Measurements from ENCODE around the gene NIBAN1.
A peak's percentile ranks its signal among the peaks of the same experiment; 100 is the strongest.

Gene NIBAN1

GRCh38 chr1:184951788-184952187 lies 22.5 kb downstream of the NIBAN1 start:
- H3K4me3 ChIP-seq (ENCODE audit: low read depth, low read length), result no peak overlapping the region
- TF ChIP-seq, protein P1, sequence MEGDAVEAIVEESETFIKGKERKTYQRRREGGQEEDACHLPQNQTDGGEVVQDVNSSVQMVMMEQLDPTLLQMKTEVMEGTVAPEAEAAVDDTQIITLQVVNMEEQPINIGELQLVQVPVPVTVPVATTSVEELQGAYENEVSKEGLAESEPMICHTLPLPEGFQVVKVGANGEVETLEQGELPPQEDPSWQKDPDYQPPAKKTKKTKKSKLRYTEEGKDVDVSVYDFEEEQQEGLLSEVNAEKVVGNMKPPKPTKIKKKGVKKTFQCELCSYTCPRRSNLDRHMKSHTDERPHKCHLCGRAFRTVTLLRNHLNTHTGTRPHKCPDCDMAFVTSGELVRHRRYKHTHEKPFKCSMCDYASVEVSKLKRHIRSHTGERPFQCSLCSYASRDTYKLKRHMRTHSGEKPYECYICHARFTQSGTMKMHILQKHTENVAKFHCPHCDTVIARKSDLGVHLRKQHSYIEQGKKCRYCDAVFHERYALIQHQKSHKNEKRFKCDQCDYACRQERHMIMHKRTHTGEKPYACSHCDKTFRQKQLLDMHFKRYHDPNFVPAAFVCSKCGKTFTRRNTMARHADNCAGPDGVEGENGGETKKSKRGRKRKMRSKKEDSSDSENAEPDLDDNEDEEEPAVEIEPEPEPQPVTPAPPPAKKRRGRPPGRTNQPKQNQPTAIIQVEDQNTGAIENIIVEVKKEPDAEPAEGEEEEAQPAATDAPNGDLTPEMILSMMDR (IDR thresholded peaks at IDR 0.05; ENCODE audit: low read depth, low read length, missing control alignments), result no peak

DNA sequence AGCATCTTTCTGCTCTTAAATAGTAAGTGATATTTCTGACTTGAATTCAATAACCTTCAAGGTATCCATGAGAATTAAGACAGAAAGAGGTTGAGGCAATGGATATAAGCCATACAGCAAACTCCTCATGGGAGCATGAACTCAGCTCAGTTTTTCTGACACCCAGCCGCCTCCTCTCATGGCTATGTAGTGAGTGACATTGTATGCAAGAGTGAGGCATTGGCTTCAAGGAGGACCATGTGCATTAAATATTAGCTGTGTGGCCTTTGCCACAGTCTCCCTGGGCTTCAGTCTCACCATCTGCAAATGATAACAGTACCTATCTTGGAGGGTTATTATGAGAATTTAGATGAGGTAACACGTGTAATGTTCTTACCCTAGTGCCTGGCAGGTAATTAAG lies 23.4 kb downstream of the NIBAN1 start:
- DNase-seq (ENCODE audit: low read depth), result no peak
- TF ChIP-seq, protein P1 (IDR thresholded peaks at IDR 0.05; ENCODE audit: low read depth, low read length, missing control alignments), result no peak
- H3K4me3 ChIP-seq (ENCODE audit: low read depth, low read length), result no peak overlapping the region

More at GRCh38 chr1:184951788-184952187, 22.5 kb downstream of the NIBAN1 start:
- no peak for DNase-seq (ENCODE audit: low read depth)

DNA sequence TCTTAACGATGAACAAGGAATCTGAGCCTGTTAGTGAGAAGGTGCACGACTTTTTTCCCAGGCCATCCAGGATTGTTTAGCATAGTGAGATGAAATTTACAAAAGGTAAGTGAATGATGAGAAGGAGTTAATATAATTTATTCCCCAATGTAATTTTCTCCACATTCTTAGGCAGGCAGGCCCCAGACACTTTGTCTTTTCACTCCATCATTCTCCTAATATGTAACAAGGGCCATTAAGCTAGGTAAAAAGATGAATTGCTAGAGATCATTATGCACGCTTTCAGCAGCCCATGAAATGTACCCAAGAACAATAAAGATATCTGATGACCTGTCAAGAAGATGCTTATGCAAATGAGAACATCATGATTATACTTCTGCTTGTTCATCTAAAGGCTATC lies 24.1 kb downstream of the NIBAN1 start:
- TF ChIP-seq, protein P1 (IDR thresholded peaks at IDR 0.05; ENCODE audit: low read depth, low read length, missing control alignments), result no peak
- DNase-seq (ENCODE audit: low read depth), result no peak
- no peak overlapping the region for H3K4me3 ChIP-seq (ENCODE audit: low read depth, low read length)

DNA sequence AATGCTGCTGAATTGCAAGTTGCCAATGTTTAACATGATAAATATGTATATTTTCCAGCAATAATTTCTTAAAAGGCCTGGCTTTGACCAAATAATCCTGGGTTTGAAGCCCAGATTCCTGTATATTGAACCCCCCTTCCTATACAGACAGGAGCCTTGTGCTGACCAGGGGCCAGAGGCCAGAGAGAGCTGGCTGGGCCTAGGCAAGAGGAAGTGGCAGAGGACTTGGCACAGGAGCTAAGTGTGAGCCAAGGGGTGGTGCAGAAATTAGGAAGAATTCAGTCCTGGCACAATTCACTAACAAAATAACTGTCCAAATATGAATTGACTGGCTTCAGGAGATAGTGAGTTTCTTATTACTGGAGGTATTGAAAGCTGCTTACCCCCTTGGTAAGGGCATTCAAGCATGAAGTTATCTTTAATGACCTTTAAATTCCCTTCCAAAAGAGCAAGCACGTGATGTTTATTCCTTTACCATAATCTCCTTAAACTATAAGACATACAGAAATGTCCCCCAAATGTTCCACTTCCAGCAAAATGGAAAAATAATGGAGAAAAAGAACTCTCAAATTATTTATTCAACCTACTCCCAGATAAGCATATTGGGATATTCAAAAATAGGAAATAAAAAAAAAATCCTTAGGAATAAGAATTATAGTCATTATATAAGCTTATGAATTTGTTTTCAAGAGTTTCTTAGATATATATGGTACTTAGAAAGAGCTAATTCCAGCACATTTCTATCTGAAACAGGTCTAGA lies 26.6 kb downstream of the NIBAN1 start:
- TF ChIP-seq, protein P1 (IDR thresholded peaks at IDR 0.05; ENCODE audit: low read depth, low read length, missing control alignments), result no peak
- DNase-seq (ENCODE audit: low read depth), result no peak
- no peak overlapping the region for H3K4me3 ChIP-seq (ENCODE audit: low read depth, low read length)

- peak; percentile 35 for DNase-seq (ENCODE audit: low read depth)
- no peak overlapping the region for H3K4me3 ChIP-seq (ENCODE audit: low read depth, low read length)
- TF ChIP-seq, protein P1 (IDR thresholded peaks at IDR 0.05; ENCODE audit: low read depth, low read length, missing control alignments), result no peak
Measured at GRCh38 chr1:184945678-184946412, 28.5 kb downstream of the NIBAN1 start.

DNA sequence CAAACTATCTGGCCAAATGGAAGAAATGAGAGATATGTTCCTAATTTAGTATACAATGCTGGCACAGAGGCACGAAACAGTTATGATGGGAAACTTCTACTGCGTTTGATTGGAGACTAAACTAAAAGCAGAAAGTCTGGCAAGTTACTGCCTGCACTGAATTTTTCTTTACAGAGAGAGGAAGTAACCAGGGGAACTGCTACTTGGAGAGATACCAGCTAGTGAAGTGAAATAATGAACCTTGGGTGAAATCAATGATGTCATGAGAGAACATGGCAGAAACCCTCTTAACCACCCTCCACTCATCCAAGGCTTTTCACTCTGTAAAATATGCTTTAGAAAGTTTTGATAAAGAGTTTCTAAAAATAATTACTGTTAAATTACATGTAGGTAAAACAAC lies 29.3 kb downstream of the NIBAN1 start:
- TF ChIP-seq, protein P1 (IDR thresholded peaks at IDR 0.05; ENCODE audit: low read depth, low read length, missing control alignments), result no peak
- H3K4me3 ChIP-seq (ENCODE audit: low read depth, low read length), result no peak overlapping the region
- peak; percentile 34 for DNase-seq (ENCODE audit: low read depth)
